ENCODE results near the gene RPE.

RPE gene

GRCh38 chr2:210002158-210003157 is at the start of gene RPE:
TSS of gene RPE (plus strand) at chr2:210002638. CDS start at chr2:210002662, 24 bp downstream.
- DNase-seq: peak; percentile 97

- DNase-seq: no peak
Observed at GRCh38 chr2:209956271-209956670, 46.2 kb upstream of the RPE start.

GRCh38 chr2:209958016-209958415 is 44.4 kb upstream of the RPE start:
- no peak for DNase-seq

GRCh38 chr2:209960045-209960444 is 42.4 kb upstream of the RPE start:
- DNase-seq: no peak

GRCh38 chr2:209960676-209961630 is 41.5 kb upstream of the RPE start:
- peak; percentile 16 to 28 for DNase-seq

GRCh38 chr2:209965723-209966122 is 36.7 kb upstream of the RPE start:
- DNase-seq: no peak

- DNase-seq: no peak
Observed at GRCh38 chr2:209969692-209970091, 32.7 kb upstream of the RPE start.

GRCh38 chr2:209970271-209970670 is 32.2 kb upstream of the RPE start:
- DNase-seq: no peak

- DNase-seq: no peak
Observed at GRCh38 chr2:209970711-209971110, 31.7 kb upstream of the RPE start.

- no peak for DNase-seq
Observed at GRCh38 chr2:209973328-209973727, 29.1 kb upstream of the RPE start.

GRCh38 chr2:209974576-209974975 is 27.9 kb upstream of the RPE start:
- DNase-seq: no peak

GRCh38 chr2:209976698-209977385 is 25.6 kb upstream of the RPE start:
- no peak for DNase-seq

- DNase-seq: no peak
Observed at GRCh38 chr2:209977386-209978239, 24.8 kb upstream of the RPE start.

GRCh38 chr2:209984291-209984690 is 18.1 kb upstream of the RPE start:
- no peak for DNase-seq

GRCh38 chr2:209985874-209986273 is 16.6 kb upstream of the RPE start:
- no peak for DNase-seq

- no peak for DNase-seq
Observed at GRCh38 chr2:209986415-209986814, 16.0 kb upstream of the RPE start.

GRCh38 chr2:209988010-209988409 is 14.4 kb upstream of the RPE start:
- no peak for DNase-seq

- no peak for DNase-seq
Observed at GRCh38 chr2:209990838-209991237, 11.6 kb upstream of the RPE start.

- no peak for DNase-seq
Observed at GRCh38 chr2:209993968-209994367, 8.5 kb upstream of the RPE start.

- no peak for DNase-seq
Observed at GRCh38 chr2:209998596-209998995, 3.8 kb upstream of the RPE start.

- DNase-seq: no peak
Observed at GRCh38 chr2:210000464-210001324, 1.7 kb upstream of the RPE start.

All from stimulated activated CD4-positive, alpha-beta T cell treated with anti-CD3 and anti-CD28 coated beads, Interleukin-2, amount 100 ng/mL, for 48 hours (primary cell).